Motor neuron (in vitro differentiated cells): ENCODE results near the gene POLD2. TPM values are rescaled to one million over a fixed set of nuclear protein-coding genes. Genes with fewer than 3 reads are reported as not detected.
"Not testable (repeated sequence)": the region's sequence is repeated elsewhere in the genome, so short reads cannot be mapped to it uniquely, and the experiment has no call there.

ENCODE experiments used
- ATAC-seq, 8 experiments: fragments of 200-7000 bp; cut with Tn5 transposase; replicated peaks in 6 of 8; 2 replicates each; pipeline ENCODE4 v1.8.0; 2021; ENCODE audit warnings: mild to moderate bottlenecking in 8 of 8, moderate library complexity in 8 of 8
- H3K27ac ChIP-seq, 2 donors: fragments of 250-450 bp; sonication (Bioruptor Pico); 2 replicates each; pipeline ENCODE4 v1.9.0; 2021; ENCODE audit warnings: antibody characterized with exemption in 2 of 2, mild to moderate bottlenecking in 2 of 2, moderate library complexity in 1 of 2
- H3K4me1 ChIP-seq, 2 donors: fragments of 250-450 bp; sonication (Bioruptor Pico); replicated peaks in 1 of 2; 2 replicates each; pipeline ENCODE4 v1.6.1; 2021; ENCODE audit warnings: antibody characterized with exemption in 2 of 2, mild to moderate bottlenecking in 2 of 2, moderate library complexity in 1 of 2
- H3K4me3 ChIP-seq, 5 donors: fragments of 250-450 bp; sonication (Bioruptor Pico); 2 replicates each; pipeline ENCODE4 v1.9.0; 2021; ENCODE audit warnings: antibody characterized with exemption in 5 of 5, mild to moderate bottlenecking in 5 of 5, moderate library complexity in 4 of 5
- WGBS, 10 experiments: fragments of 450-650 bp; shearing (Covaris generic); methylation state at CpG; one replicate each; pipeline ENCODE4 v1.0.0; 2022; 5-methylcytosine and 5-hydroxymethylcytosine counted together
- in situ Hi-C, 9 experiments: fragments of 400-800 bp; cut with MboI; loops; one replicate each; pipeline ENCODE4 v1.15.0; 2021; ENCODE audit warnings: low sequenced_read_pairs in 9 of 9, low pct_unique_long_range_greater_than_20kb in 2 of 9; ENCODE audit not compliant: unreplicated experiment in 9 of 9
- total RNA-seq, 8 experiments: library from RNA; unstranded; fragments of 300-600 nt; gene quantifications; 2 replicates each; pipeline versions ENCODE4 v1.2.3 to v1.2.4, GENCODE V29; 2022

POLD2 gene
- 100 to 1,000 TPM in 2 of 8 experiments, 10 to 100 TPM in 6; 53.7 to 146 (median 73.7) TPM for total RNA-seq

GRCh38 chr7:44123190-44124003, at the start of gene POLD2:
Gene POLD2 (minus strand): TSS chr7:44123548. CDS start chr7:44122053, 1,495 bp downstream.
- Histone ChIP-seq H3K4me3 (peak within 1 kb of the TSS; percentile 60 to 88 (median 80)), H3K27ac (peak within 1 kb of the TSS; percentile 69 to 78), H3K4me1 (peaks cover 6 to 10% of the 10 kb centered on the region in 2 donors)
- in situ Hi-C loops, result loop anchor here in 1 of 9 experiments (10.0 kb wide), 1 partner anchor 71 kb away; no protein-coding TSS in a partner anchor
- 0 to 2% (median 1%) methylated on average over 1 to 14 of the region's 86 CpGs; no CpG with 5 or more reads in 4 of the 10 experiments for WGBS, 10 experiments
- peak; percentile 96 to 98 (median 98) for ATAC-seq

- in situ Hi-C loops, result no loop called here
- Histone ChIP-seq H3K4me3 (no peak overlapping the region), H3K27ac (no peak overlapping the region), H3K4me1 (peaks cover 3 to 6% of the 10 kb centered on the region in 2 donors)
- peak in 5 of 8 experiments; percentile 6 to 44 (median 25) for ATAC-seq
- 65 to 89% (median 83%) methylated on average over 2 to 6 of the region's 6 CpGs; no CpG with 5 or more reads in 1 of the 10 experiments for WGBS, 10 experiments
These were observed 49.6 kb upstream of the POLD2 start for GRCh38 chr7:44172803-44173424.

GRCh38 chr7:44172352-44172751, 49.0 kb upstream of the POLD2 start:
- H3K4me3 ChIP-seq, result no peak overlapping the region
- H3K27ac ChIP-seq, result no peak overlapping the region
- in situ Hi-C loops, result no loop called here
- peaks cover 0 to under 1% of the 10 kb centered on the region in 2 donors for H3K4me1 ChIP-seq
- no peak for ATAC-seq

- in situ Hi-C loops, H3K4me1 ChIP-seq, H3K27ac ChIP-seq, ATAC-seq, H3K4me3 ChIP-seq: not testable (repeated sequence)
- 53 to 100% (median 95%) methylated on average over 1 to 9 of the region's 9 CpGs; no CpG with 5 or more reads in 1 of the 10 experiments for WGBS, 10 experiments
These were observed 48.6 kb upstream of the POLD2 start for GRCh38 chr7:44171901-44172300.

- Histone ChIP-seq H3K4me3 (no peak overlapping the region), H3K4me1 (no peaks in the 10 kb centered on the region), H3K27ac (no peak overlapping the region)
- in situ Hi-C loops, result no loop called here
- no peak for ATAC-seq
These were observed 44.6 kb upstream of the POLD2 start for GRCh38 chr7:44167920-44168319.

GRCh38 chr7:44163591-44163990, 40.2 kb upstream of the POLD2 start:
- no peaks in the 10 kb centered on the region for H3K4me1 ChIP-seq
- 11 to 86% (median 27%) methylated on average over 1 of the region's 1 CpG; no CpG with 5 or more reads in 5 of the 10 experiments for WGBS, 10 experiments
- ATAC-seq, result peak in 6 of 8 experiments; percentile 35 to 95 (median 44)
- H3K4me3 ChIP-seq, result no peak overlapping the region
- H3K27ac ChIP-seq, result no peak overlapping the region
- in situ Hi-C loops, result no loop called here

GRCh38 chr7:44162785-44163395, 39.5 kb upstream of the POLD2 start:
- in situ Hi-C loops, result no loop called here
- Histone ChIP-seq H3K27ac (no peak overlapping the region), H3K4me1 (no peaks in the 10 kb centered on the region), H3K4me3 (no peak overlapping the region)
- 50% methylated on average over 1 of the region's 1 CpG; no CpG with 5 or more reads in 9 of the 10 experiments for WGBS, 10 experiments
- peak in 1 of 8 experiments; percentile 17 for ATAC-seq

- no peak overlapping the region for H3K27ac ChIP-seq
- 60 to 100% (median 90%) methylated on average over 1 to 2 of the region's 4 CpGs; no CpG with 5 or more reads in 5 of the 10 experiments for WGBS, 10 experiments
- ATAC-seq, result no peak
- H3K4me3 ChIP-seq, result no peak overlapping the region
- in situ Hi-C loops, result no loop called here
- H3K4me1 ChIP-seq, result no peaks in the 10 kb centered on the region
These were observed 38.8 kb upstream of the POLD2 start for GRCh38 chr7:44162179-44162578.

GRCh38 chr7:44161371-44161770, 38.0 kb upstream of the POLD2 start:
- Histone ChIP-seq H3K4me1 (no peaks in the 10 kb centered on the region), H3K27ac (no peak overlapping the region), H3K4me3 (no peak overlapping the region)
- in situ Hi-C loops, result no loop called here
- no peak for ATAC-seq
- 100% methylated on average over 1 to 2 of the region's 2 CpGs; no CpG with 5 or more reads in 6 of the 10 experiments for WGBS, 10 experiments

GRCh38 chr7:44159824-44160630, 36.7 kb upstream of the POLD2 start:
- ATAC-seq, result no peak
- WGBS, 10 experiments, result 72 to 100% (median 80%) methylated on average over 2 to 4 of the region's 5 CpGs; no CpG with 5 or more reads in 5 of the 10 experiments
- in situ Hi-C loops, result no loop called here
- Histone ChIP-seq H3K27ac (no peak overlapping the region), H3K4me1 (no peaks in the 10 kb centered on the region), H3K4me3 (no peak overlapping the region)

GRCh38 chr7:44158873-44159631, 35.7 kb upstream of the POLD2 start:
- in situ Hi-C loops, result no loop called here
- no peak overlapping the region for H3K27ac ChIP-seq
- whole genome bisulfite sequencing, 10 experiments, result 63 to 92% (median 80%) methylated on average over 3 to 6 of the region's 12 CpGs; no CpG with 5 or more reads in 6 of the 10 experiments
- no peaks in the 10 kb centered on the region for H3K4me1 ChIP-seq
- peak in 1 of 8 experiments; percentile 11 for ATAC-seq
- H3K4me3 ChIP-seq, result no peak overlapping the region
